Measurements from ENCODE around the gene APOL4.

Gene APOL4

DNA sequence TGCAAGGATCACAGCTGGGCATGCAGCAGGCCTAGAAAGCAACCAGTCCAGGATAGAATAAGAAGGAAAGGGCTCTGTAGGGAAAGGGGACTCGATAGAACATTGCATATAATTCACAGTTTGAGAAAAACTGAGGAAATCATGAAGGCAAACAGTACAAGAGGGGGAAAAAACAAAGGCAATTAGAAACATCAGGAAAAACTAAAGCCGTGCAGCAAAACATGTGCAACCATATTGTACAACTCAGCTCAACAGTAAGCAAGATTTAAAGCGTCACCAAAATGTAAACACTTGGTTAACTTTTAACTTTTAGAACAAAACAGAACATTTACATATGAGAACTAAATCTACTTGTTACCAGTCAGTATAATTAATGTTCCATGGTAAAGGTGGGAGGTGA lies 49.5 kb downstream of the APOL4 start:
- no peak for DNase-seq

DNA sequence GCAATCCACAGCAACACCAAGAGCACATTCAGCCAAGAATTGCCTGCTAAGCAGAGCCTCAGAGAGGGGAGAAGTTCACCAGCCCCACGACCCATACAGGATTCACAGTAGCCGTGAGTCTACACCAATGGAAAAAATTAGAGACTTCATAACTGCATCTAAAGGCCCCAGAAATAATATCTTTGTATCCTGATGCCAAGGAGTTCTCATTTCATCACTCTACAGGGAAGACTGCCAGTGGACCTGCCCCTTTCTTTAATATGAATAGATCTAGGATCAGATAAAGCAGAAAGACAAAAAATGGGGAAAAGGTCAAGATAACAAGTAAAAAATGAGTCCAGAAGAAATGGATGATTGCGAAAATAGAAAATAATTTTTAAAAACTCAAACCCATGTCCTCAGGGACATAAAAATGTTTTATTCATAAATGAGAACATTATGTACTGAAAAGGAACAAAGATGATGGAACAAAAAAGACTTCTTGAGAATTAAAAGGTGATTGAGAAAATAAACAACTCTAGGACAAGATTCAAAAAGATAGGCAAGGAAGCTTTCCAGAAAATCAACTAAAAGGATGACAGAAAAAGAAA lies 50.5 kb downstream of the APOL4 start:
- DNase-seq: no peak

DNA sequence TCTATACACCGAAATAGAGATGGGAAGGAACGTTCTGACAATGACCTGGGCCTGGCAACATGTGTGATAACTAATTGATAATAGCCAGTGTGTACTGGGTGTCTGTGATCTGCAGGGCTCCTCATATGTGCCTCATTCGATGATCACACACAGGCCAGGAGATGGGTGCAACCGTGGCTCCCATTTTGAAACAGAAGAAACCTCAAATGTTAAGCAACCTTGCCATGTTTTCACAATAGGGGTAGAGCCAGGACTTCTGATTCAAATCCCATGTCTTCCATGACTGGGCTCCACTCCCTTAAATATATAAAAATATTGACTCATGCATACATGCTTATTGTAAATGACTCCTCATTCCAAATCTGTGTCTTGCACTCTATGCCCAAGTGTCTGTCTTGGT lies 52.2 kb downstream of the APOL4 start:
- no peak for DNase-seq

DNA sequence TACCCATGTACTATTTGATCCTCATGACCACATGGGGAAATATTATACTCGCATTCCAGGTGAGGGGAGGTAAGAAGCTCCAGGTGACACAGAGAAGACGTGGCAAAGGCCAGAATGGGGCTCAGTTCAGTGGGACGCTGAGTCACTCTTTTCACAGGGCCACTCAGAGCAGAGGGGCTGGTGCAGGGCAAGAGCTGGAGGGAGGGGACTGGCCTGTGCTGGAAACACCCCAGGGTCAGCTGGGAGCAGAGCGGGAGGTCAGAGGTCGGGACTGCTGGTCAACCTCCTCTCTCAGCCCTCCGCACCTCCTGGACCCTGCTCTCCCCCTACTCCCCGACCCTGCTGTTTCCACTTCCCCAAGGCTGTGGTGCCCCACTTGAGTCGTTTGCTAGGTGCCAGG lies 53.2 kb downstream of the APOL4 start:
- no peak for DNase-seq

DNA sequence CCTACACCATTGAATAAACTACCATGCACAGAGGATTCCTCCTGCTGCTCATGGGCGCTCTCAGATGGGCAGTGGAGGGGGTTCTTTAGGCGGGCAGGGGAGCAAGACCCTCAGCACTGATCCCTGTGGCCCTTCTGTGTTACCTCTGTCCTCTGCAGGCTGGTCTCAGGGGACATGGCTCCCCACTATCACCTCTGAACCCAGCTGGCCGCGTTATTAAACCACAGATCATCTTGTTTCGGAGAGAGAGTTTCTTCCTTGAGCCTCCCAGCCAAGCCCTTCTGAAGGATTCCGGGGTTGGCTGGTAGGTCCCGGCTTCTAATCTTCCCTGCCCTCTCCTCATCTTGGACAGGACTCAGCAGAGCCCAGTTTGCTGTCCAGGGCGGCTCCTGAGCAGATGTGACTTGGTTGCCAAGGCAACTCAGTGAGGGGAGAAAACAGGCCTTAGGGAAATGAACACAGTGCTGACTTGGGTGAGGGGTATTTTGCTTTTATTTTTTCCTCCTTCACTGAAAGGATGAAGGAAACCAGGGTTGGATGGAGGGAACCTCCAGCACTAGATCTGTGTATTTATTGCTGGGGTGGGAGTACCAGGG lies 54.3 kb downstream of the APOL4 start:
- DNase-seq: no peak

DNA sequence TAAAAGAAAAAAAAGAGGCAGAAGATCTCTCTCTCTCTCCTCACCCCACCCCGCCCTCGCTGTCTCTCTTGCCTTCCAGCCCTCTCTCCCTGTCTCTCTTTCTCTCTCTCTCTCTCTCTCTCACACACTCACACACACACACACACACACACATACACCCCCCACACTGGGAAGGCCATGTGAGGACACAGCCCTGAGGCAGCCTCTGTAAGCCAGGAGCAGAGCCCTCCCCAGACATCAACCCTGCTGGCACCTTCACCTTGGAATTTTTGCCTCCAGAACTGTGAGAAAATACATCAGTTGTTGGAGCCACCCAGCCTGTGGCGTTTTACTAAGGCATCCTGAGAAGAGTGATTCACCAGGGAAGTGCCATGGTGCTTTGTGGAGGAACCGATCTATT lies 55.7 kb downstream of the APOL4 start:
- no peak for DNase-seq

DNA sequence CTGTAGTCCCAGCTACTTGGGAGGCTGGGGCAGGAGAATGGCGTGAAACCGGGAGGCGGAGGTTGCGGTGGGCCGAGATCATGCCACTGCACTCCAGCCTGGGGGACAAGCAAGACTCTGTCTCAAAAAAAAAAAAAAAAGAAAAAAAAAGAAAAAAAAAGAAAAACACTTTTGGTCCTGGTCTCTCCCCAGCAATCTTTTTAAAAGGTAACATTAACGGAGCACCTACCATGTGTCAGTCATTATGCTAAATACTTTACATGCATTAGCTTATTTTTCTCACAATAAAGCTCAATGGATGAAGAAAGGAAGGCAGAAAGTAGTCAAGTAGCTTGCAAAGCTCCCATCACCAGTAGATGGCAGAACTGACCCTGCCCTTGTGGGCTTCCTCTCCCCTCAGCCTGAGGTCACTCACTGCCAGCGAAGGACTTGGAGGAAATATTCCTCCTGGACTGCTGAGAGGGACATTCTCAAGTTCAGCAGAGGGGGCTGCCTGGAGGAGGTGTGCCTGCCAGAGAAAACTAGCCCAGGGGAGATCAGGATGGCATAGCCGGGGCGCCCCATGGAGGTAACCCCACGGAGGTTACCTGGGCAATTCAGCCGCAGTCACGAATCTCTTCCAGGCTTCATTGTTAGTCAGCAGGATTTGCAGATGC lies 56.6 kb downstream of the APOL4 start:
- peak in 1 of 2 experiments; percentile 0 for DNase-seq

DNA sequence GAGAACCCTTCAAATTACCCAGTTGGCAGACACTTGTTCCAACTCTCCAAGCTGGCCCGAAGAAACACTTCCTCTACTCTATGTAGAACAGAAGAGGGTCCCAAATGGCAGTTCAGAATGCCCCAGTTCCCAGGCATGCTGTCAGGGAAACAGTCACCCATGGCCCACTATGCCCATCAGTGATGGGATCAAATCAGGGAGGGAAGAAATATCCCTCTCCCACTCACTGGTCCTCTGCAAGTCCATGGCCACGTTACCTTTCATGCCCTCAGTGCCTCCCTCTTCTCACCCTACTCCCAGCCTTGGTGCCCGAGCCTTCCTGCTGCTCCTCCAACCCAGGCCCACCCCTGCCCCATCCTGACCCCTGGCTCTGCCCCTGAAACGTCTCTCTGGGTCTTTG lies 57.7 kb downstream of the APOL4 start:
- DNase-seq: no peak

DNA sequence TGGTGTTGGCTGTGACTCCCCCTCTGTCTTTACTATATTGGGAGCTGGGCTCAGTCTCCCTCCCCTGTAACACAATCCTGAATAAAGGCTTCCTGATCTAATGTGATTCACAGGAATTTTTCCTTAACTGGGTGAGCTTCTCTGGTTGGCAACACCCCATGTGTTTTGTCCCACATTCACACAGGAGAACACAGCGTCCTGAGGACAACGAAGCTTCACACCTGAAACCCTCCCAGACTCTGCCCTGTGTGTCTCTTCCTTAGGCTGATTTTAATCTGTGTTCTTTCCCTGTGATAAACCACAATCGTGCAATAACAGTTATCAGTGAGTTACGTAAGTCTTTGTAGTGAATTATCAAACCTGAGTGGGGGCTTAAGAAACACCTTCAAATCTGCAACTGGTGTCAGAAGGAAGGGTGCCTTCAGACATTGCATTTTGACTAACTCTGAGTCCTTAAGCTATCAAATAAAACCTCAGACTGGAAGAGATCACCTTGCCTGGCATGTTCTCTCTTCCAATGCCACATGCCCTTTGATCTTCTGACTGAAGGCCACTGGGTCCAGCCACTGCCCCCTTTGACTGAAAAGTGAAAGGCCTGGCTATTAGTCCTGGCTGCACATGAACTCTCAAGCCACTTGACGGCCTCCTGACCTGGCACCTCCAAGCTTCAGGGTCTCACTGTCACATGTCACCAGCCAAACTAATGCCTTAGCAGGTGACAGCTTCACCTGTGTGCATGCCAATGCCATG lies 58.4 kb downstream of the APOL4 start:
- DNase-seq: no peak

DNA sequence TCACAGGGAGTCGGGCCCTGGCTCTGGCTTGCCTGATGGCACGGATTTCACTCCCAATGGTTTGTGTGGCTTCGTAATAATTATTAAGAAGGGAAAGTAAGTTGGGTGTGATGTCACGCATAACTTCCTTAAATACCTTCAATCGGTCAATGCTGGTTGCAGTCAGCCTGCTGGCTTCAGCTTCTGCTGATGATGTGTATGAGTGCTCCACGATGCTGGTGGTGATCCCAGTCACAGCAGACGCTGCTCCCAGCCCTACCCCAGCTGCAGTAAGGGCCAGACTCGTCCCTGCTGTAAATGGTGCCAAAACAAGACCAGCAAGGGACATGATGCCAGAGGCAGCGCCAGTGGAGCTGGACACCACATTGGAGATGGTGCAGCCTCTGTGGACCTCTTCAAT lies 60.1 kb downstream of the APOL4 start:
- DNase-seq: no peak

Measured in cerebellar nuclear complex (tissue), 1 donor.